Fibroblast of pulmonary artery (primary cell): ENCODE measurements around the gene C3orf38.
"Not testable (repeated sequence)": the region's sequence is repeated elsewhere in the genome, so short reads cannot be mapped to it uniquely, and the experiment has no call there.

ENCODE experiments used
- DNase-seq: peaks from one replicate; pipeline ENCODE4 v3.0.0-alpha.2; 2010; ENCODE audit warnings: low read depth
- H3K4me3 ChIP-seq: replicated peaks from 2 replicates; pipeline ENCODE4 v1.5.1; 2011; ENCODE audit warnings: low read depth, mild to moderate bottlenecking, control low read depth, low read length, moderate library complexity
- TF ChIP-seq, protein P1 (sequence below): IDR thresholded peaks from 2 replicates; pipeline ENCODE4 v1.5.1; 2011; ENCODE audit warnings: mild to moderate bottlenecking, control low read depth, low read length, inconsistent platforms; ENCODE audit errors: missing control alignments

C3orf38 gene

DNA sequence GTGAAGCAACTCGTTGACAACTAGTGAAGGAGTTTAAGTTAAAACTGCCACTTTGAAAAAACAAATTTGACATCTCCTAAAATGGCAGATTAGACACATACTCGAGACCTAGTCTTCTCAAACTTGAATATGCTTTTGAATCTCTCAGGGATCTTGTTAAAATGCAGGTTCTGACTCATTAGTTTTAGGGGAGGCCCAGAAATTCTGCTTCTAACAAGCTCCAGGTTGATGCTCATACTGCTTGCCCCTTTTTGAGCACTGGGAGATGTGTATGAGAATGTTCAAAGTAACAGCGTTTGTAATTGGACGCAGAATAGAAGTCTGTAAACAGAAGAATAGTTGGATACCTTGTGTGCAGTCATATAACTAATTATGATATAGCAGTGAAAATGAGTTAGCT lies 1.6 kb downstream of the C3orf38 start:
- peak overlapping the region; percentile 72 for H3K4me3 ChIP-seq
- no peak for DNase-seq
- TF ChIP-seq, protein P1, sequence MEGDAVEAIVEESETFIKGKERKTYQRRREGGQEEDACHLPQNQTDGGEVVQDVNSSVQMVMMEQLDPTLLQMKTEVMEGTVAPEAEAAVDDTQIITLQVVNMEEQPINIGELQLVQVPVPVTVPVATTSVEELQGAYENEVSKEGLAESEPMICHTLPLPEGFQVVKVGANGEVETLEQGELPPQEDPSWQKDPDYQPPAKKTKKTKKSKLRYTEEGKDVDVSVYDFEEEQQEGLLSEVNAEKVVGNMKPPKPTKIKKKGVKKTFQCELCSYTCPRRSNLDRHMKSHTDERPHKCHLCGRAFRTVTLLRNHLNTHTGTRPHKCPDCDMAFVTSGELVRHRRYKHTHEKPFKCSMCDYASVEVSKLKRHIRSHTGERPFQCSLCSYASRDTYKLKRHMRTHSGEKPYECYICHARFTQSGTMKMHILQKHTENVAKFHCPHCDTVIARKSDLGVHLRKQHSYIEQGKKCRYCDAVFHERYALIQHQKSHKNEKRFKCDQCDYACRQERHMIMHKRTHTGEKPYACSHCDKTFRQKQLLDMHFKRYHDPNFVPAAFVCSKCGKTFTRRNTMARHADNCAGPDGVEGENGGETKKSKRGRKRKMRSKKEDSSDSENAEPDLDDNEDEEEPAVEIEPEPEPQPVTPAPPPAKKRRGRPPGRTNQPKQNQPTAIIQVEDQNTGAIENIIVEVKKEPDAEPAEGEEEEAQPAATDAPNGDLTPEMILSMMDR = no peak

DNA sequence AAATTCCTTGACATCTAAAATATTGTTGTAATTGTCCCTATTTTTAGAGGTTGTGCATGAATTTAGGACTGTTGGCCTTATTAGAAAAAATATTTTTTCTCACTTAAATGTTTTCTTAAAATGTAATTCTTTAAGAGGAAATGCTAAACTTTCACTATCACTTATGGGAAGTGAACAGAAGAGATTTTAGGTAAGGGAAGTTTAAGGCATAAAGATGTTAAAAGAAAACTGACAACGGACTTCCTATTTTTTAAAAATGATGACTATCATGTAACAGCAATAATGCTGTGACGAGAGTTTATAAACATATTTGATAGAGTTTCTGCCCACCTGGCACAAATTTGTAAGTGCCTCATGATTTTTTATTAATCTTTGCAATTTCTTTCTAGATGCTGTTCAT lies 3.1 kb downstream of the C3orf38 start:
- DNase-seq = no peak
- TF ChIP-seq, protein P1 = no peak
- H3K4me3 ChIP-seq = no peak overlapping the region

DNA sequence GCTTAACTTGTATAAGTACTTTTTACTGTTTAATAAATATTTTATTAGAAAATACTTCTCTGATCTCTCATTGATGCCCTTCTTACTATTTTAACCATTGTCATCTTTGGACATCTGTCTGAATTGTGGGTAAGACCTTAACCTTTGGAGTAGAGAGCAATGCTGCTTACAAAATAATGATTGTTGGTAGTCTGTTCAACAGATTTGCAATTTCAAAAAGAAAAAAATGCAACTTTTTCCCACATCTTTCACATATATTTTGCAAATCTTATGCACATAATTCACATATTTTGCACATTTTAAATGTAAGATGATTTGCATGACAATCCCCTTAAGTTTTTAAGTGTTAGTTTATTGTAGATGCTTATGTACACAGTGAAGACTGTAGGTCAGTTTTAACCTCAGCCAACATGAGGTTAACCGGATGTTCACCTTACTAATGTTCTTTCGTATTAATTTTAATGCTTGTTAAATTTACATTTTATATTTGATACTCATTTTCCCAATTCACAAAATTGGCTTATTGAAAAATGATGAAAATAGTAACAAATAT lies 16.7 kb downstream of the C3orf38 start:
- TF ChIP-seq, protein P1 = no peak
- H3K4me3 ChIP-seq = no peak overlapping the region
- DNase-seq = no peak

DNA sequence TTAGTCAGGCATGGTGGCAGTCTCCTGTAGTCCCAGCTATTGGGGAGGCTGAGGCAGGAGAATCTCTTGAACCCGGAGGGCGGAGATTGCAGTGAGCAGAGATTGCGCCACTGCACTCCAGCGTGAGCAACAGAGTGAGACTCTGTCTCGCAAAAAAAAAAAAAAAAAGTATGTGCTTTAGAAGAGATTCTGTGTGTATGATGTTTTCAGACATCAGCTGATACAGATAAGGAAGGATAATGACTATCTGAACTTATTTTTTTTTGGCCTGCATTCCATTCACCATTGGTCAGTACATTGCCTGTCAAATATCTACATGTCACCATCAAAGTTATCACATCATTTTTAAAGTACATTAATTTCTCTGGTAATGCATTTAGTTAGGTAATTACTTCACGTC lies 17.4 kb downstream of the C3orf38 start:
- TF ChIP-seq, protein P1 = no peak
- no peak overlapping the region for H3K4me3 ChIP-seq
- DNase-seq = no peak

DNA sequence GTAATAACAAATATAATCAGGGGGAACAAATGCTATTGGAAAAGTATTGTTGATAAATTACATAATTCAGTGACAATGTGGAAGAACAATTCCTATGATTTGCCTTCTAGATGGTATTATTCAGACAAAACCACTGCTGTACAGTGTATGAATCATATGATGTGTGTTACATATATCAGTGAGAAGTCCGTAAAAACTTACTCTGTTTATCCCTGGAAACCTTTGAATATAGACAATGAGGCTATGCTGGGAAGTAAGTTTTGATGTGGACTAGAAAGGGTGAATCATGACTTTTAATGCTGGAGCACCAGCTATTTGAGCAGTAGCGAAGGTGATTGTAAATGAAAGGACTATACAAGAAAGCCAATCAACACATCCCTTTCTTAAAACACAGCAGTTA lies 17.9 kb downstream of the C3orf38 start:
- DNase-seq = no peak
- H3K4me3 ChIP-seq = no peak overlapping the region
- TF ChIP-seq, protein P1 = no peak

DNA sequence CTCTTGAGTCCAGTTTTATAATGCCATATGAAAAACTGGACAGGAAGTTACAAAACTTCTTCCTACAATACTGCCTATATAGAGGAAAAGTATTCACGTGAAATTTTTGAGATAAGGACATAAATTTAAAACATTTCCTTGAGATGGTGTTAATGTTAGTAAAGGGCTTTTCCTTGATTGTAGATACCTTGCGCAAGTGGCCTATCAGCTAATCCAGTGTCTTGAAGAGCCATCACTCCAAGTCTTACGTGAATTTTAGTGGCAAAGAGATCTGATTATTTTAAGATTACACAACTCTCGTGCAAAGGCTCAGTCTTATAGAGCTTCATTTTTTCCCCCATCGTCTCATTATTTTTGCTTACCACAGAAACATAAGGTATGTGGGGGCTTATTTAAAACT lies 18.4 kb downstream of the C3orf38 start:
- no peak for DNase-seq
- TF ChIP-seq, protein P1 = no peak
- no peak overlapping the region for H3K4me3 ChIP-seq

DNA sequence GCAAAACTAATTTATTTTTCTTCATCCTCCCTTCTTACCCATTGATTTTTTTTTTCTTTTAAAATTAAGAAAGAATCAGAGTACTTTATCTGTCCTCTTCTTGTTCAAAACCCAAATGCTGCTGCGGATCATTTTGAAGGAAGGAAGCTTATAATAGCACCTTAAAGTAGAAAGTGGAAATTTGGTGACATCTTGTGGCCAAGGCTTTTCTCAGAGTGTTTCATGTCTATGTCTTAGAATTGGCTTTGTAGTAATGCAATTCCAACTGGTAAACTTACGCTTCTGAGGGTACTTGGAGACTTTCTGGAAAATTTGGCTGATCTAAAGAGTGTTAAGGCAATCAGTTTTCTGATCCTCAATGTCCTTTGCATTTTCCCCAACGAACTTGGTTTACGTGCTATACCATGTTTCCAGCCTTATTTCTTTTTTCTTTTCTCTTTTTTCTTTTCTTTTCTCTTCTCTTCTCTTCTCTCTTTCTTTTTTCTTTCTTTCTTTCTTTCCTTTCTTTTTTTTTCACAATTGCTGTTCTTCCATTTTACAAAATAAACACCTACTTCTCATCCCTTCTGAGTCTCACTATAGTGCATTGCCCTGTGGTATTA lies 30.7 kb downstream of the C3orf38 start:
- peak; percentile 70 for DNase-seq
- TF ChIP-seq, protein P1 = peak; percentile 49
- no peak overlapping the region for H3K4me3 ChIP-seq

DNA sequence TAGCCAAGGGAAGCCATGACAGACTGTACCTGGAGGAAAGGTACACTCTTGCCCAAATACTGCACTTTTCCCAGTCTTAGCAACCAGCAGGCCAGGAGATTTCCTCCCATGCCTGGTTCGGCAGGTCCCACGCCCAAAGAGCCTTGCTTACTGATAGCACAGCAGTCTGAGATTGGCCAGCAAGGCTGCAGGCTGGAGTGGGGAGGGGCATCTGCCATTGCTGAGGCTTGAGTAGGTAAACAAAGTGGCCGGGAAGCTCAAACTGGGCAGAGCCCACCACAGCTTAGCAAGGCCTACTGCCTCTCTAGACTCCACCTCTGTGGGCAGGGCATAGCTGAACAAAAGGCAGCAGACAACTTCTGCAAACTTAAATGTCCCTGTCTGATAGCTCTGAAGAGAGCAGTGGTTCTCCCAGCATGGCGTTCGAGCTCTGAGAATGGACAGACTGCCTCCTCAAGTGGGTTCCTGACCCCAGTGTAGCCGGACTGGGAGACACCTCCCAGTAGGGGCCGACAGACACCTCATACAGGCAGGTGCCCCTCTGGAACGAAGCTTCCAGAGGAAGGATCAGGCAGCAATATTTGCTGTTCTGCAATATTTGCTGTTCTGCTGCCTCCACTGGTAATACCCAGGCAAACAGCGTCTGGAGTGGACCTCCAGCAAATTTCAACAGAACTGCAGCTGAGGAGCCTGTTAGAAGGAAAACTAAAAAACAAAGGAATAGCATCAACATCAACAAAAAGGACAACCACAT lies 32.6 kb downstream of the C3orf38 start:
- H3K4me3 ChIP-seq, DNase-seq: not testable (repeated sequence)
